ENCODE data around the gene COL20A1. TPM values are rescaled to one million over a fixed set of nuclear protein-coding genes. Genes with fewer than 3 reads are reported as not detected.

Gene COL20A1
- total RNA-seq, 1 donor from 2014 or later, result 0.25 TPM

DNA sequence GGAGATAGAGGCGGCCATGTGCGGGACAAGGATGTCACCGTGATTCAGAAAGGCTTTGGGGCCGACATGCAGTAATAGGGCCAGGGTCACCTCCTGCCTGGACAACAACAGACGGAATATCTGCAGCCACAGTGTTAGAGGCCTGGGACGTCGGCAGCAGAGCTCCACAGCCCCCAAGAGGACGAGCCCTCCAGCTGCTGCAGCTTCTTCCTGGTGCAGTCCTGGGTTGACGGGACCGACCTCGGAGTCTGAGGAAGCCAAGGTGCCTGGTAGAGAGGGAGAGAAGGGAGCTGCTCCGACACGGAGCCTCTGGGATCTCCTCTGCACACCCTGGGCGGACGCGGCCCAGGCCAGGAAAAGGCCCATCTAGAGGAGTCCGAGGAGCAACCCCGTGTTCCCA, 91.3 kb downstream of the COL20A1 start:
- no peak overlapping the region for H3K4me3 Mint-ChIP-seq

More for the DNA sequence above, 91.3 kb downstream of the COL20A1 start:
- H3K9me3 Mint-ChIP-seq, result peaks cover 29% of the 10 kb centered on the region
- H3K36me3 Mint-ChIP-seq, result no peaks in the 10 kb centered on the region
- no peak for TF ChIP-seq CTCF (IDR thresholded peaks at IDR 0.05; ENCODE audit: unreplicated experiment)
- H3K4me1 Mint-ChIP-seq, result no peaks in the 10 kb centered on the region
- no peak for DNase-seq (ENCODE audit: low spot score in 2 of 2, unreplicated experiment in 2 of 2)
- no peak overlapping the region for H3K27ac Mint-ChIP-seq
- H3K27me3 Mint-ChIP-seq (ENCODE audit: low read depth), result peaks cover 11% of the 10 kb centered on the region

Small RNAs within 50 kb of the gene (microRNA-seq; reads per million reads assigned to microRNA genes)
- gene MIR4326, result 2.3 reads per million

Other genes with a start within 250 kb of the COL20A1 start
- 49.3 to 52.9 TPM (median 50.1 TPM) in 3 replicates for gene YTHDF1, start 77.1 kb upstream of the COL20A1 start, total RNA-seq
- gene BIRC7, start 57.3 kb upstream of the COL20A1 start, total RNA-seq, result 0.36 to 0.84 TPM (median 0.50 TPM) in 3 replicates
- gene NKAIN4, start 38.7 kb upstream of the COL20A1 start, total RNA-seq, result 16.1 to 18.4 TPM (median 16.8 TPM) in 3 replicates
- gene ARFGAP1, start 20.4 kb upstream of the COL20A1 start, total RNA-seq, result 193 to 210 TPM (median 208 TPM) in 3 replicates
- gene CHRNA4, start 68.2 kb downstream of the COL20A1 start, total RNA-seq, result 0.11 to 0.63 TPM (median 0.43 TPM) in 3 replicates
- gene KCNQ2, start 179.5 kb downstream of the COL20A1 start, total RNA-seq, result 9.7 to 11.8 TPM (median 10.0 TPM) in 3 replicates
- gene EEF1A2, start 205.9 kb downstream of the COL20A1 start, total RNA-seq, result 14.4 to 15.6 TPM (median 14.6 TPM) in 3 replicates
- gene PPDPF, start 227.6 kb downstream of the COL20A1 start, total RNA-seq, result 258 to 271 TPM (median 269 TPM) in 3 replicates
- 0.11 to 0.18 TPM in 2 of 3 replicates, not detected in the other for gene PTK6, start 244.2 kb downstream of the COL20A1 start, total RNA-seq